HepG2 (cell line): ENCODE measurements around the gene PLEKHA6. TPM values are rescaled to one million over a fixed set of nuclear protein-coding genes. Genes with fewer than 3 reads are reported as not detected.

Experiments used
- ATF7 ChIP-seq, 2 experiments: fragments of 450-650 bp in 1 of 2; sonication (generic) in 1 of 2; formaldehyde crosslinking in 1 of 2; IDR thresholded peaks; 2 replicates each; pipeline versions ENCODE4 v1.4.0 to v1.6.1; 2016 to 2020; ENCODE audit warnings: antibody characterized with exemption in 1 of 2, mild to moderate bottlenecking in 1 of 2, missing genetic modification reagents in 1 of 2
- ATM ChIP-seq: fragments of 450-650 bp; IDR thresholded peaks from 2 replicates; pipeline ENCODE4 v1.7.1; 2017; ENCODE audit warnings: mild to moderate bottlenecking, borderline replicate concordance
- KDM6A ChIP-seq: IDR thresholded peaks from 2 replicates; pipeline ENCODE4 v1.6.1; 2016; ENCODE audit warnings: low read depth
- KLF16 ChIP-seq, 2 experiments: sonication (generic) in 1 of 2; formaldehyde crosslinking in 1 of 2; IDR thresholded peaks; 2 replicates each; pipeline versions ENCODE4 v1.6.1 to v1.8.0; 2016 to 2023; ENCODE audit warnings: missing genetic modification reagents in 2 of 2, missing compliant biosample characterization in 1 of 2
- MAFK ChIP-seq, 2 experiments: IDR thresholded peaks in 1 of 2; conservative IDR thresholded peaks in 1 of 2; 2 replicates each; pipeline ENCODE4 v1.6.1; 2011; ENCODE audit warnings: improper control_type of control experiment in 2 of 2, low read length in 2 of 2
- NFE2 ChIP-seq: sonication (generic); formaldehyde crosslinking; IDR thresholded peaks from 2 replicates; pipeline ENCODE4 v1.4.0; 2020; ENCODE audit warnings: missing genetic modification reagents
- PAWR ChIP-seq: sonication (generic); formaldehyde crosslinking; IDR thresholded peaks from 2 replicates; pipeline ENCODE4 v1.4.0; 2020; ENCODE audit warnings: missing genetic modification reagents, mild to moderate bottlenecking, borderline replicate concordance
- POLR2AphosphoS5 ChIP-seq: IDR thresholded peaks from 2 replicates; pipeline ENCODE4 v1.6.1; 2012; ENCODE audit warnings: low read depth, low read length
- RAD21 ChIP-seq: fragments of 450-650 bp; formaldehyde crosslinking; IDR thresholded peaks from 2 replicates; pipeline ENCODE4 v1.5.0; 2020; ENCODE audit warnings: mild to moderate bottlenecking
- RBFOX2 ChIP-seq: fragments of 200-400 bp; formaldehyde crosslinking; IDR thresholded peaks from 2 replicates; pipeline ENCODE4 v1.6.1; 2017; ENCODE audit warnings: low read depth, mild to moderate bottlenecking, low read length
- RFX1 ChIP-seq: fragments of 450-650 bp; IDR thresholded peaks from 2 replicates; pipeline ENCODE4 v1.6.1; 2017
- ZFAT ChIP-seq: sonication (generic); formaldehyde crosslinking; conservative IDR thresholded peaks from 2 replicates; pipeline ENCODE4 v1.8.1; 2023; ENCODE audit warnings: missing genetic modification reagents, inconsistent platforms
- ZFX ChIP-seq: sonication (generic); formaldehyde crosslinking; IDR thresholded peaks from 2 replicates; pipeline ENCODE4 v1.4.0; 2020; ENCODE audit warnings: mild to moderate bottlenecking, low read depth, missing genetic modification reagents, moderate library complexity
- ZNF143 ChIP-seq: sonication (generic); formaldehyde crosslinking; IDR thresholded peaks from 2 replicates; pipeline ENCODE4 v1.4.0; 2020; ENCODE audit warnings: missing genetic modification reagents
- ZNF253 ChIP-seq: sonication (generic); formaldehyde crosslinking; IDR thresholded peaks from 2 replicates; pipeline ENCODE4 v1.8.0; 2022; ENCODE audit warnings: mild to moderate bottlenecking, missing genetic modification reagents, borderline replicate concordance
- ZNF282 ChIP-seq: fragments of 450-650 bp; IDR thresholded peaks from 2 replicates; pipeline ENCODE4 v1.6.1; 2018; ENCODE audit not compliant: partially characterized antibody
- polyA plus RNA-seq, 8 experiments: library from polyadenylated mRNA; depleted of rRNA in 3 of 8; stranded (reverse) in 7 of 8; unstranded in 1 of 8; fragments of >200 nt; fragmentation: Illumina TruSeq in 4 of 8; extraction: Trizol in 4 of 8; gene quantifications; 2 replicates each; pipeline versions ENCODE4 v1.2.1 to v1.2.3, GENCODE V29; 2011 to 2016; ENCODE audit warnings: low read depth in 4 of 8, missing spikeins in 1 of 8, mixed read lengths in 1 of 8; ENCODE audit not compliant: insufficient read depth in 1 of 8
- total RNA-seq, 5 experiments: library from RNA; depleted of rRNA; stranded (reverse); fragments of >200 nt; fragmentation: Illumina TruSeq; extraction: Trizol; gene quantifications; 2 replicates each; pipeline ENCODE4 v1.2.3, GENCODE V29; 2016; ENCODE audit warnings: low read depth in 1 of 5
- TF ChIP-seq, protein P1 (sequence below): sonication (generic); formaldehyde crosslinking; IDR thresholded peaks from 2 replicates; pipeline ENCODE4 v1.4.0; 2020; ENCODE audit warnings: missing genetic modification reagents
- TF ChIP-seq, protein P2 (sequence below): sonication (generic); formaldehyde crosslinking; IDR thresholded peaks from 2 replicates; pipeline ENCODE4 v1.5.0; 2020; ENCODE audit warnings: missing genetic modification reagents
- TF ChIP-seq, protein P3 (sequence below): sonication (generic); formaldehyde crosslinking; IDR thresholded peaks from 2 replicates; pipeline ENCODE4 v1.5.1; 2020; ENCODE audit warnings: missing genetic modification reagents, mild to moderate bottlenecking, borderline replicate concordance
- TF ChIP-seq, protein P4 (sequence below): sonication (generic); formaldehyde crosslinking; IDR thresholded peaks from 2 replicates; pipeline ENCODE4 v1.4.0; 2020; ENCODE audit warnings: missing genetic modification reagents, borderline replicate concordance

The PLEKHA6 gene
- total and polyA plus RNA-seq, 2 of the 13 experiments (the other 11 are each of a cell fraction or from before 2014, with no cell fraction given): 5.3 to 11.4 TPM

DNA sequence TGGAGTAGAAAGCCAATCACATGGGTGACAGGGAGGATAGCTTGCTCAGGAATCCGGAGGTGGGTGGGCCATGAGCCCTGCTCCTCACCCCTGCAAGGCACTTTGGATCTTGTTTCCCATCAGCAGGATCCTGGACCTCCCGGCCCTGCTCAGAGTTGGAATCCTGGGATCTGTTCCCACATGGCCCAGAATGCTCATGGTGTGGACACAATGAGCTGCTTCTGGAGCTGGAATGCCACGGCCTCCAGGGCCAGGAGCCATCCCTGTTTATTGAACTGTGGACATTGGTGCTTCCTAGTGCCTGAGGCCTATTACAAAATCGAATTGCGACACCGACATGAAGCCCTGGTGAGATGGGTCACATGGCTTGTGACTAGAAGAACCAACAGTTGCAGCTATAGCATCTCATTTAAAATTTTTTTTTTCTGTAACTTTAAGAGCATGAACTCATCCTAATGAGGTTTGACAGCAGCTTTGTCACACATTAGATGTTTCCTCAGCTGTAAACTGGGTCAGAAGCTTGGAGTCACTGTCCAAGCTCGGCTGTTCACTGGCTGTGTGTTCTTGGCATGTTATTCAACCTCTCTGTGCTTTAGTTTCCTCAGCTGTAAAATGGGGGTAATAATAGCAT is 105.6 kb downstream of the PLEKHA6 start (continued):
- TF ChIP-seq, protein P1, sequence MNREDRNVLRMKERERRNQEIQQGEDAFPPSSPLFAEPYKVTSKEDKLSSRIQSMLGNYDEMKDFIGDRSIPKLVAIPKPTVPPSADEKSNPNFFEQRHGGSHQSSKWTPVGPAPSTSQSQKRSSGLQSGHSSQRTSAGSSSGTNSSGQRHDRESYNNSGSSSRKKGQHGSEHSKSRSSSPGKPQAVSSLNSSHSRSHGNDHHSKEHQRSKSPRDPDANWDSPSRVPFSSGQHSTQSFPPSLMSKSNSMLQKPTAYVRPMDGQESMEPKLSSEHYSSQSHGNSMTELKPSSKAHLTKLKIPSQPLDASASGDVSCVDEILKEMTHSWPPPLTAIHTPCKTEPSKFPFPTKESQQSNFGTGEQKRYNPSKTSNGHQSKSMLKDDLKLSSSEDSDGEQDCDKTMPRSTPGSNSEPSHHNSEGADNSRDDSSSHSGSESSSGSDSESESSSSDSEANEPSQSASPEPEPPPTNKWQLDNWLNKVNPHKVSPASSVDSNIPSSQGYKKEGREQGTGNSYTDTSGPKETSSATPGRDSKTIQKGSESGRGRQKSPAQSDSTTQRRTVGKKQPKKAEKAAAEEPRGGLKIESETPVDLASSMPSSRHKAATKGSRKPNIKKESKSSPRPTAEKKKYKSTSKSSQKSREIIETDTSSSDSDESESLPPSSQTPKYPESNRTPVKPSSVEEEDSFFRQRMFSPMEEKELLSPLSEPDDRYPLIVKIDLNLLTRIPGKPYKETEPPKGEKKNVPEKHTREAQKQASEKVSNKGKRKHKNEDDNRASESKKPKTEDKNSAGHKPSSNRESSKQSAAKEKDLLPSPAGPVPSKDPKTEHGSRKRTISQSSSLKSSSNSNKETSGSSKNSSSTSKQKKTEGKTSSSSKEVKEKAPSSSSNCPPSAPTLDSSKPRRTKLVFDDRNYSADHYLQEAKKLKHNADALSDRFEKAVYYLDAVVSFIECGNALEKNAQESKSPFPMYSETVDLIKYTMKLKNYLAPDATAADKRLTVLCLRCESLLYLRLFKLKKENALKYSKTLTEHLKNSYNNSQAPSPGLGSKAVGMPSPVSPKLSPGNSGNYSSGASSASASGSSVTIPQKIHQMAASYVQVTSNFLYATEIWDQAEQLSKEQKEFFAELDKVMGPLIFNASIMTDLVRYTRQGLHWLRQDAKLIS (CRISPR knock-in tag): no peak
- no peak for TF ChIP-seq ZNF282
- no peak for TF ChIP-seq POLR2AphosphoS5
- no peak for TF ChIP-seq ZNF253 (CRISPR knock-in tag)
- no peak for TF ChIP-seq RBFOX2
- TF ChIP-seq KLF16 (CRISPR knock-in tag; IDR thresholded peaks at IDR 0.05): peak in 1 of 2 experiments; percentile 23; a peak in 1 of 4 replicates
- TF ChIP-seq NFE2 (CRISPR knock-in tag): no peak
- no peak for TF ChIP-seq ATM
- TF ChIP-seq, protein P2, sequence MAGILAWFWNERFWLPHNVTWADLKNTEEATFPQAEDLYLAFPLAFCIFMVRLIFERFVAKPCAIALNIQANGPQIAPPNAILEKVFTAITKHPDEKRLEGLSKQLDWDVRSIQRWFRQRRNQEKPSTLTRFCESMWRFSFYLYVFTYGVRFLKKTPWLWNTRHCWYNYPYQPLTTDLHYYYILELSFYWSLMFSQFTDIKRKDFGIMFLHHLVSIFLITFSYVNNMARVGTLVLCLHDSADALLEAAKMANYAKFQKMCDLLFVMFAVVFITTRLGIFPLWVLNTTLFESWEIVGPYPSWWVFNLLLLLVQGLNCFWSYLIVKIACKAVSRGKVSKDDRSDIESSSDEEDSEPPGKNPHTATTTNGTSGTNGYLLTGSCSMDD (CRISPR knock-in tag): no peak
- TF ChIP-seq ATF7 (IDR thresholded peaks at IDR 0.05): peak; percentile 9; the same call in 1 of the 2 replicates
- 0 out of 2 replicates have a peak, but pooled peaks have one; percentile 54 for TF ChIP-seq ATF7 (CRISPR knock-in tag; IDR thresholded peaks at IDR 0.05)
- no peak for TF ChIP-seq ZFAT (CRISPR knock-in tag)
- 0 out of 2 replicates have a peak, but pooled peaks have one; percentile 16 for TF ChIP-seq RAD21 (CRISPR knock-in tag)
- no peak for TF ChIP-seq MAFK (conservative IDR thresholded peaks at IDR 0.05 in 1 of 2, IDR thresholded peaks at IDR 0.05 in 1 of 2; ENCODE audit: low read length in 2 of 2)
- no peak for TF ChIP-seq RFX1
- TF ChIP-seq, protein P3, sequence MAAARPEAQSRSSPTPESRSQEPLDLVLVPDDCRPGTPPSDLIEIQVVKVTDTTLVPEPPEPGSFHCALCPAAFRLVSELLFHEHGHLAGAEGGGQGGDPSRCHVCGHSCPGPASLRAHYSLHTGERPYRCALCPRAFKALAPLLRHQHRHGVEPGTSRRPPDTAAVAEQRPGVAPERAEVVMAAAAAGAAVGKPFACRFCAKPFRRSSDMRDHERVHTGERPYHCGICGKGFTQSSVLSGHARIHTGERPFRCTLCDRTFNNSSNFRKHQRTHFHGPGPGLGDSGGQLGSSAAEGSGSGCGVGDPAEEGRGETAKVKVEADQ (CRISPR knock-in tag): 0 out of 2 replicates have a peak, but pooled peaks have one; percentile 48
- peak; percentile 90 for TF ChIP-seq ZFX (CRISPR knock-in tag)
- TF ChIP-seq PAWR (CRISPR knock-in tag): peak; percentile 27; the same call in 1 of the 2 replicates
- peak; percentile 78 for TF ChIP-seq ZNF143 (CRISPR knock-in tag)
- TF ChIP-seq KDM6A (CRISPR knock-in tag): peak; percentile 76
- TF ChIP-seq, protein P4, sequence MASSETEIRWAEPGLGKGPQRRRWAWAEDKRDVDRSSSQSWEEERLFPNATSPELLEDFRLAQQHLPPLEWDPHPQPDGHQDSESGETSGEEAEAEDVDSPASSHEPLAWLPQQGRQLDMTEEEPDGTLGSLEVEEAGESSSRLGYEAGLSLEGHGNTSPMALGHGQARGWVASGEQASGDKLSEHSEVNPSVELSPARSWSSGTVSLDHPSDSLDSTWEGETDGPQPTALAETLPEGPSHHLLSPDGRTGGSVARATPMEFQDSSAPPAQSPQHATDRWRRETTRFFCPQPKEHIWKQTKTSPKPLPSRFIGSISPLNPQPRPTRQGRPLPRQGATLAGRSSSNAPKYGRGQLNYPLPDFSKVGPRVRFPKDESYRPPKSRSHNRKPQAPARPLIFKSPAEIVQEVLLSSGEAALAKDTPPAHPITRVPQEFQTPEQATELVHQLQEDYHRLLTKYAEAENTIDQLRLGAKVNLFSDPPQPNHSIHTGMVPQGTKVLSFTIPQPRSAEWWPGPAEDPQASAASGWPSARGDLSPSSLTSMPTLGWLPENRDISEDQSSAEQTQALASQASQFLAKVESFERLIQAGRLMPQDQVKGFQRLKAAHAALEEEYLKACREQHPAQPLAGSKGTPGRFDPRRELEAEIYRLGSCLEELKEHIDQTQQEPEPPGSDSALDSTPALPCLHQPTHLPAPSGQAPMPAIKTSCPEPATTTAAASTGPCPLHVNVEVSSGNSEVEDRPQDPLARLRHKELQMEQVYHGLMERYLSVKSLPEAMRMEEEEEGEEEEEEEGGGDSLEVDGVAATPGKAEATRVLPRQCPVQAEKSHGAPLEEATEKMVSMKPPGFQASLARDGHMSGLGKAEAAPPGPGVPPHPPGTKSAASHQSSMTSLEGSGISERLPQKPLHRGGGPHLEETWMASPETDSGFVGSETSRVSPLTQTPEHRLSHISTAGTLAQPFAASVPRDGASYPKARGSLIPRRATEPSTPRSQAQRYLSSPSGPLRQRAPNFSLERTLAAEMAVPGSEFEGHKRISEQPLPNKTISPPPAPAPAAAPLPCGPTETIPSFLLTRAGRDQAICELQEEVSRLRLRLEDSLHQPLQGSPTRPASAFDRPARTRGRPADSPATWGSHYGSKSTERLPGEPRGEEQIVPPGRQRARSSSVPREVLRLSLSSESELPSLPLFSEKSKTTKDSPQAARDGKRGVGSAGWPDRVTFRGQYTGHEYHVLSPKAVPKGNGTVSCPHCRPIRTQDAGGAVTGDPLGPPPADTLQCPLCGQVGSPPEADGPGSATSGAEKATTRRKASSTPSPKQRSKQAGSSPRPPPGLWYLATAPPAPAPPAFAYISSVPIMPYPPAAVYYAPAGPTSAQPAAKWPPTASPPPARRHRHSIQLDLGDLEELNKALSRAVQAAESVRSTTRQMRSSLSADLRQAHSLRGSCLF (CRISPR knock-in tag): no peak
